Measurements from ENCODE around the gene ANXA2R.
A peak's percentile ranks its signal among the peaks of the same experiment; 100 is the strongest.
"Not testable (repeated sequence)": the region's sequence is repeated elsewhere in the genome, so short reads cannot be mapped to it uniquely, and the experiment has no call there.

Gene ANXA2R

DNA sequence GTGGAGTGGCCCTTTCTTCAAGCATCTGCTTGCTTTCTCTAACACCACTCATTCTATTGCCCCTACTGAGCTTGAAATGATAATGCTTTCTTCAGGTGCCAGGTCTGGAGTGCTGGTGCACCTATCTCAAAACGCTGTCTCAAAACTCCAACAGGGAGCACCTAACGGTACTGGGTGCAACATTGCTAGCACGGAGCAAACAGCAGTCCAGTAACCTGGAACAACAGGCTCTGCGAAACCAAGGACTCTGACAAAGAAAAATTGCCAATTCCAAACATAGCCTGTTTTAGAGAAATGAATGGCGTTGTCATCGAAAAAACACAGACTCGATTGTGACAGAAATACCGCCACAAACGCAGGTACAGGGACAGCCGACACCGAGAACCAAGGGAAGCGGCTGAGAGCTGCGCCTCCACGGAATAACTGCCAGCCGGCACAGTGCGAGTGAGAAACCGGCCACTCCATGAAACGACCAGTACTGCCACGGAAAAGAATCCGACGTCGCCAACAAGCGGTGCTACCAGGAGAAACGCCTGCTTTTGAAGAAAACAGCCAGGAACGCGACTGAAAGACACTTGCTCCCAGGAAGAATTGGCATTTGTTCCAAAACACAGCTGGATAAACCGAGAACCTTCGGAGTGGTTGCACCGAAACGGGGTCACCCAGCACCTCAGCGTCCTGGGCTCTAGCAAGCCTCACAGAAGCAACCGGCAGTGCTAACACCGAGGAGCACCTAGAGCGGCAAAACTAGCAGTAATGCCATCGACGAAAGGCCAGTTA lies 3.1 kb downstream of the ANXA2R start:
- TF ChIP-seq, protein P1, sequence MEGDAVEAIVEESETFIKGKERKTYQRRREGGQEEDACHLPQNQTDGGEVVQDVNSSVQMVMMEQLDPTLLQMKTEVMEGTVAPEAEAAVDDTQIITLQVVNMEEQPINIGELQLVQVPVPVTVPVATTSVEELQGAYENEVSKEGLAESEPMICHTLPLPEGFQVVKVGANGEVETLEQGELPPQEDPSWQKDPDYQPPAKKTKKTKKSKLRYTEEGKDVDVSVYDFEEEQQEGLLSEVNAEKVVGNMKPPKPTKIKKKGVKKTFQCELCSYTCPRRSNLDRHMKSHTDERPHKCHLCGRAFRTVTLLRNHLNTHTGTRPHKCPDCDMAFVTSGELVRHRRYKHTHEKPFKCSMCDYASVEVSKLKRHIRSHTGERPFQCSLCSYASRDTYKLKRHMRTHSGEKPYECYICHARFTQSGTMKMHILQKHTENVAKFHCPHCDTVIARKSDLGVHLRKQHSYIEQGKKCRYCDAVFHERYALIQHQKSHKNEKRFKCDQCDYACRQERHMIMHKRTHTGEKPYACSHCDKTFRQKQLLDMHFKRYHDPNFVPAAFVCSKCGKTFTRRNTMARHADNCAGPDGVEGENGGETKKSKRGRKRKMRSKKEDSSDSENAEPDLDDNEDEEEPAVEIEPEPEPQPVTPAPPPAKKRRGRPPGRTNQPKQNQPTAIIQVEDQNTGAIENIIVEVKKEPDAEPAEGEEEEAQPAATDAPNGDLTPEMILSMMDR (conservative IDR thresholded peaks at IDR 0.05; ENCODE audit: low read depth, low read length), result no peak
- peak; percentile 52 for DNase-seq (ENCODE audit: low read depth)
- H3K4me3 ChIP-seq (ENCODE audit: low read depth, low read length), result peak overlapping the region; percentile 56

DNA sequence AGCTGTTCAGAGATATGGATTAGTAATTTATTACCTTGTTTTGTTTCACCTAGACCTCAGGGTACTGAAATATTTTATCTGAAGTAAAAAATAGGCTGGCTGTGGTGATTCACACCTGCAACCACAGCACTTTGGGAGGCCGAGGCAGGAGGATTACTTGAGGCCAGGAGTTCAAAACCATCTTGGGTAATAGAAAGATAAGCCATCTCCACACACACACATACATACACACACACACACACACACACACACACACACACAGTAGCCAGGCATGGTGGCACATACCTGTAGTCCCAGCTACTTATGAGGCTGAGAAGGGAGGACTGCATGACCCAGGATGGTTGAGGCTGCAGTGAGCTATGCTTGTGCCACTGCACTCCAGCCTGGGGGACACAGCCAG lies 3.7 kb downstream of the ANXA2R start:
- H3K4me3 ChIP-seq (ENCODE audit: low read depth, low read length), result peak overlapping the region; percentile 56
- no peak for DNase-seq (ENCODE audit: low read depth)
- TF ChIP-seq, protein P1 (conservative IDR thresholded peaks at IDR 0.05; ENCODE audit: low read depth, low read length), result no peak

DNA sequence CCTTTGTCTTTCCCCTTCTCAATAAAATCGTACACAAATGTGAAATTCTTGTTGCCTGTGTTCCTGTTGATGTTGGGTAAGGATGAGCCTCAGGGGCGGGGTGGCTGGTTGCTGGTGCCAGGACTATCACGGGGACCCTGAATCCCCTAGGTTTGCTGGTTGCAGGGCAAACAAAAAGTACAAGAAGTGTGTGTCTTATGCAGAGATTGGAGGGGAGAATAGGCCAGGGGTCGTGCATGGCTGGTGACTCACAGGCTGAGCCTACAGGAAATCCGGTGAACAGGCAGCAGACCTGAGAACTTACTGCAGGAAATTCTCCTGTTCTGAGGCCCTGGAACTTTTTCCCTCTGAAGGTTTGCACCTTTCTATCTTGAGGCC lies 5.5 kb downstream of the ANXA2R start:
- DNase-seq (ENCODE audit: low read depth), result peak; percentile 89
- TF ChIP-seq, protein P1 (conservative IDR thresholded peaks at IDR 0.05; ENCODE audit: low read depth, low read length), result no peak

DNA sequence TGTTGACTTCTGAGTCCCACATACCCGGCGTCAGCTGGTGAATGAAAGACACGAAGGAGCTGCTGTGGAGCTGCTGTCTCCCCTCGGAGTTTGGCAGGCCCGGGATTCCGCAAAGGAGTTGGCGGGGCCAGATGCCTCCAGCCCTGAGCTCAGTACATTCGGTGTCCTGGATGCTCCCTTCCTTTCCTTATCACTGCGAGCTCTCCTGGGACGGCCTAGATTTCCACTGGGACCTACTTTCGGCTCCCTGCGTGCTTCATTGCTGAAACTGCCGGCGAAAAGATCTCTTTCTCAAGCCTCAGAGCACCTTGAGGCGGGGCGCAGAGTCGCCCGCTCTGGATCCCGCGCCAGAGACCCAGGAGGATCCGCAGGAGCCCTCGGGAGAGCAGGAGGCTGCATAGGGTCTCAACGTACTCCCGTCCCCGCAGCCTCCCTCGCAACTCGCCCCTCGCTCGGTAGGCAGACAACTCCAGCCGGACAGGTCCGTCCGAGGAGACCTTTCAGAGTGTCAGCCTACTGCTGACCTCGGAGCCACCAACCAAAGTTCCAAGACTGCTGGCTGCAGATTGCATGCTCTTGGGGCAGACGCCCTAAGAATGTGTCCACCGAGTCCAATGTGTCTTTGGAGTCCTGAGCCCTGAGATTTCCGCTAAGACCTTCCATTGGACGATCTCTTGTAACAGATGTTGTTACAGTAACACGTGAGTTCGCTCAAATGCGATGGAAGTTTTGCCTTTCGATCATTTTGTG lies 6.1 kb downstream of the ANXA2R start:
- peak overlapping the region; percentile 57 for H3K4me3 ChIP-seq (ENCODE audit: low read depth, low read length)

More for the DNA sequence above, 5.5 kb downstream of the ANXA2R start:
- peak overlapping the region; percentile 57 for H3K4me3 ChIP-seq (ENCODE audit: low read depth, low read length)

DNA sequence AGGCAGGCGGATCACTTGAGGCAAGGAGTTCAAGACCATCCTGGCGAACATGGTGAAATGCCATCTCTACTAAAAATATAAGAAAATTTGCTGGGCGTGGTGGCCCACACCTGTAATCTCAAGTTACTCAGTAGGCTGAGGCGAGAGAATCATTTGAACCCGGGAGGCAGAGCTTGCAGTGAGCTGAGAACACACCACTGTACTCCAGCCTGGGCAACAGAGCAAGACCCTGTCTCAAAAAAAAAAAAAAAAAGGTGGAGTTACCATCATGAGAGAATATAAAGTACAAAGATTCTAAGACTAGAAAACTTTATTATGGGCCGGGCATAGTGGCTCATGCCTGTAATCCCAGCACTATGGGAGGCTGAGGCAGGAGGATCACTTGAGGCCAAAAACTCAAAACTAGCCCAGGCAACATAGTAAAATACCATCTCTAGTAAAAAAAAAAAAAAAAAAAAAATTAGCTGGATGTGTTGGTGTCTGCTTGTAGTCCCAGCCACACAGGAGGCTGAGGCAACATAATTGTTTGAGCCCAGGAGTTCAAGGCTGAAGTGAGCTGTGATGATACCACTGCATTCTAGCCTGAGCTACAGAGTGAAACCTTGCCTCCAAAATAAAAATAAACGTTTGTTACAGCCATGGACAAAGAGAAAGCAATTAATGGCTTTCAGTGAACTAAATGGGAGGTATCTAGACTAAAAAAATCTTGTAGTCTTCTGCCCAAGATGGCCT lies 12.9 kb downstream of the ANXA2R start:
- H3K4me3 ChIP-seq (ENCODE audit: low read depth, low read length), result no peak overlapping the region
- TF ChIP-seq, protein P1 (conservative IDR thresholded peaks at IDR 0.05; ENCODE audit: low read depth, low read length), result no peak
- no peak for DNase-seq (ENCODE audit: low read depth)

More for the DNA sequence above, 6.1 kb downstream of the ANXA2R start:
- DNase-seq (ENCODE audit: low read depth), result peak; percentile 55
- TF ChIP-seq, protein P1 (conservative IDR thresholded peaks at IDR 0.05; ENCODE audit: low read depth, low read length), result no peak

DNA sequence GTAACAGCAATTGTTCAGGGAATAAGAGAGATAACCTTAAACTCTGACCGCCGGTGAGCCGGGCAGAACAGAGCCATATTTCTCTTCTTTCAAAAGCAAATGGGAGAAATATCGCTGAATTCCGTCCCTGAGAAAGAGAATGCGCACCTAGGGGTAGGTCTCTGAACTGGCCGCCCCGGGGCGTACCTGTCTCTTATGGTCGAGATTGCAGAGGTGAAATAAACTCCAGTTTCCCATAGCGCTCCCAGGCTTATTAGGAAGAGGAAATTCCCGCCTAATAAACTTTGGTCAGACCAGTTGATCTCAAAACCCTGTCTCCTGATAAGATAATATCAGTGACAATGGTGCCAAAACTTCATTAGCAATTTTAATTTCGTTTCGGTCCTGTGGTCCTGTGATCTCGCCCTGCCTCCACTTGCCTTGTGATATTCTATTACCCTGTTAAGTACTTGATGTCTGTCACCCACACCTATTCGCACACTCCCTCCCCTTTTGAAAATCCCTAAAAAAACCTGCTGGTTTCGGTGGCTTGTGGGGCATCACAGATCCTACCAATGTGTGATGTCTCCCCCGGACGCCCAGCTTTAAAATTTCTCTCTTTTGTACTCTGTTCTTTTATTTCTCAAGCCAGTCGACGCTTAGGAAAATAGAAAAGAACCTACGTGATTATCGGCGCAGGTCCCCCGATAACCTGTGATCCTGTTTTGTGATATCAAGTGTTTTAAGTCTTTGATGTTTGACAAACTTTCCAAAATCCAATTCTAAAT lies 14.8 kb downstream of the ANXA2R start:
- DNase-seq (ENCODE audit: low read depth); H3K4me3 ChIP-seq (ENCODE audit: low read depth, low read length): not testable (repeated sequence)

Measured in choroid plexus epithelial cell (primary cell).